Lung (tissue), 12 donors: Measurements from ENCODE around the gene TMC1. TPM values are rescaled to one million over a fixed set of nuclear protein-coding genes. Genes with fewer than 3 reads are reported as not detected.

Experiments used
- ATAC-seq: fragments of 200-7000 bp; cut with Tn5 transposase; one replicate; pipeline ENCODE4 v1.9.1; 2020; ENCODE audit warnings: moderate number of reproducible peaks; ENCODE audit not compliant: insufficient read depth, low FRiP score
- DNase-seq, 3 donors: peaks; one replicate each; pipeline ENCODE4 v3.0.0-alpha.2; 2013 to 2017
- H3K27ac ChIP-seq, 2 donors: one replicate each; pipeline ENCODE4 v1.5.1; 2013; ENCODE audit warnings: mild to moderate bottlenecking in 2 of 2, moderate library complexity in 2 of 2, control low read depth in 1 of 2, inconsistent platforms in 1 of 2, low read depth in 1 of 2, low read length in 1 of 2
- H3K27me3 ChIP-seq, 3 donors: one replicate each; pipeline ENCODE4 v1.5.1; 2013; ENCODE audit warnings: low read length in 2 of 3; ENCODE audit not compliant: control insufficient read depth in 3 of 3, insufficient read depth in 3 of 3
- H3K36me3 ChIP-seq, 4 donors: one replicate each; pipeline ENCODE4 v1.5.1; 2013; ENCODE audit warnings: low read length in 4 of 4, mild to moderate bottlenecking in 1 of 4, moderate library complexity in 1 of 4; ENCODE audit not compliant: control insufficient read depth in 4 of 4, insufficient read depth in 4 of 4
- H3K4me1 ChIP-seq, 5 donors: one replicate each; pipeline ENCODE4 v1.5.1; 2013; ENCODE audit warnings: low read length in 5 of 5, mild to moderate bottlenecking in 2 of 5, moderate library complexity in 1 of 5; ENCODE audit not compliant: control insufficient read depth in 5 of 5, insufficient read depth in 5 of 5
- H3K4me3 ChIP-seq: one replicate; pipeline ENCODE4 v1.5.1; 2013; ENCODE audit warnings: mild to moderate bottlenecking, control low read depth, moderate library complexity
- H3K9ac ChIP-seq, 2 donors: one replicate each; pipeline ENCODE4 v1.5.1; 2013; ENCODE audit warnings: low read length in 2 of 2, control low read depth in 1 of 2; ENCODE audit not compliant: insufficient read depth in 1 of 2
- H3K9me3 ChIP-seq, 4 donors: one replicate each; pipeline ENCODE4 v1.5.1; 2013; ENCODE audit warnings: low read length in 3 of 4, mild to moderate bottlenecking in 1 of 4, moderate library complexity in 1 of 4; ENCODE audit not compliant: control insufficient read depth in 4 of 4, insufficient read depth in 3 of 4
- CTCF ChIP-seq: IDR thresholded peaks from 2 replicates; pipeline ENCODE4 v1.5.1; 2012; ENCODE audit warnings: mild to moderate bottlenecking; ENCODE audit errors: control extremely low read depth, extremely low read depth
- WGBS, 2 donors: extraction: QIAGEN DNeasy Blood & Tissue Kit; methylation state at CpG; one replicate each; pipeline ENCODE4 v1.1.7; 2013; 5-methylcytosine and 5-hydroxymethylcytosine counted together
- polyA plus RNA-seq, 2 donors: library from polyadenylated mRNA; stranded (reverse); fragments of 200-250 nt; gene quantifications; one replicate each; pipeline ENCODE4 v1.2.1, GENCODE V29; 2013
- total RNA-seq, 2 donors: library from RNA; depleted of rRNA in 1 of 2; stranded (reverse); fragments of >200 nt in 1 of 2; gene quantifications; one replicate each; pipeline ENCODE4 v1.2.1, GENCODE V29; 2014 to 2021
- donor health status: control.
- donor health status: control.
- donor health status: Bipolar disorder and iron deficiency.
- donor health status: healthy.
- donor health status: DM: yes; HTN: yes; CAD: no.

TMC1 gene
- total and polyA plus RNA-seq, 4 donors: 0.10 to 0.82 (median 0.21) TPM; not detected in 1

- Histone ChIP-seq H3K27ac (no peak overlapping the region), H3K36me3 (no peaks in the 10 kb centered on the region), H3K27me3 (no peaks in the 10 kb centered on the region), H3K9ac (no peak overlapping the region), H3K4me1 (no peaks in the 10 kb centered on the region), H3K4me3 (no peak overlapping the region), H3K9me3 (no peaks in the 10 kb centered on the region)
- TF ChIP-seq CTCF: no peak
- no peak for ATAC-seq
- WGBS, 2 donors: 68 to 79% methylated on average over 8 of the region's 8 CpGs
- DNase-seq: peak in 2 of 3 donors; percentile 40 to 61
Observed at GRCh38 chr9:72753266-72753893, 232.0 kb downstream of the TMC1 start.

- Histone ChIP-seq H3K4me1 (no peaks in the 10 kb centered on the region), H3K9ac (no peak overlapping the region), H3K36me3 (no peaks in the 10 kb centered on the region), H3K4me3 (no peak overlapping the region), H3K9me3 (no peaks in the 10 kb centered on the region), H3K27ac (no peak overlapping the region), H3K27me3 (no peaks in the 10 kb centered on the region)
- ATAC-seq (no peak), DNase-seq (no peak)
- 87 to 92% methylated on average over 2 of the region's 2 CpGs for WGBS, 2 donors
- TF ChIP-seq CTCF: no peak
Observed at GRCh38 chr9:72755836-72756235, 234.4 kb downstream of the TMC1 start.

GRCh38 chr9:72758944-72759343 lies 237.5 kb downstream of the TMC1 start:
- Histone ChIP-seq H3K36me3 (no peaks in the 10 kb centered on the region), H3K27me3 (no peaks in the 10 kb centered on the region), H3K9ac (no peak overlapping the region), H3K4me1 (no peaks in the 10 kb centered on the region), H3K27ac (no peak overlapping the region), H3K4me3 (no peak overlapping the region), H3K9me3 (no peaks in the 10 kb centered on the region)
- TF ChIP-seq CTCF: no peak
- ATAC-seq: no peak
- 88% methylated on average over 4 of the region's 4 CpGs for WGBS, 2 donors
- DNase-seq: no peak

GRCh38 chr9:72763022-72763421 lies 241.6 kb downstream of the TMC1 start:
- no peak for TF ChIP-seq CTCF
- H3K27ac ChIP-seq: no peak overlapping the region
- 72 to 89% methylated on average over 2 of the region's 2 CpGs for WGBS, 2 donors
- DNase-seq: no peak
- no peaks in the 10 kb centered on the region for H3K36me3 ChIP-seq
- no peak for ATAC-seq
- no peak overlapping the region for H3K4me3 ChIP-seq
- no peaks in the 10 kb centered on the region for H3K27me3 ChIP-seq
- no peaks in the 10 kb centered on the region for H3K9me3 ChIP-seq
- no peaks in the 10 kb centered on the region for H3K4me1 ChIP-seq
- no peak overlapping the region for H3K9ac ChIP-seq
